Measurements from ENCODE around the gene GIPR.

DNA sequence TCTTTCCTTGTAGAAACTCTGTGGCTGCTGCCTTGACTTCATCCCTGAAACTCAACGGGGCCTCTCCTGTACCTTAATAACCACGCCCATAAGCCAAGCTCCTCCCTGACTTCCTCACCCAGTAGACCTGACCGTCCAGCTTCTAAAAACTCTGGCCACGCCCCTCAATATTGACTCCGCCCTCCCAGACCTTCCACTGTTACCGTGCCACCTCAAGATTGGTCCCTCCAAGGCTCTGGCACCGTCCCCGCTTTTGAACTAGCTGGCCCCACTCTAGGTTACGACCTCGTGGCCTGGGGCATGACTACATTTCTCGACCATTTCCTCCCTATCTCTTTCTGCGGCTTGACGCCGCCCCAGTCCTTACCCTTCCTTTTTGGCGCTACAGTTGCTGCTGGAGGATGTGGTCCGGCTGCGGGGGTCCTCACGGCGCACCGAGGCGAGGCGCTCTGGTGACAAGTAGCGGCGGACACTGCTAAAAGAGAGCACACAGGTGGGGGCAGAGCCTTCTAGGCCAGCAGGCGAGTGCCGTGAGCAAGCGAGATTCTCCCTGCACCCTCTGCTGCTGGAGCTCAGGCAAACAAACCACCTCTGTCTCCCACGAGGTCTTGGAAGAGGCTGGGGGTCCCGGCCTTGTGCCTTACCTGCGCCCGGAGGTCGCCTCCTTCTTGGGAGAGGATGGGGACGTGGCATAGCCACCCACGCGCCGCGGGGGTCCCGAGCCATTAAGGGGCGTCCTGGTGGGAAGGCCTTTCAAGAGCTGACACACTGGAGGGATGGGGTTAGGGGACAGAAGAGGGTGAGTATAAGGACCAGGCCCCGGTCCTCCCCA is 26.5 kb upstream of the GIPR start:
- TF ChIP-seq CTCF (conservative IDR thresholded peaks at IDR 0.05 in 1 of 2, IDR thresholded peaks at IDR 0.05 in 1 of 2; ENCODE audit: extremely low read depth in 1 of 2, insufficient read depth in 1 of 2, low read depth in 1 of 2, low read length in 2 of 2) (peak in 1 of 2 donors; percentile 1), EZH2 (IDR thresholded peaks at IDR 0.05; ENCODE audit: borderline replicate concordance, low read length) (no peak)
